GM19193 (cell line): Measurements from ENCODE around the gene KMT2A.

Experiments used
- POLR2A ChIP-seq: IDR thresholded peaks from 4 replicates; pipeline ENCODE4 v1.6.1; 2011; ENCODE audit not compliant: insufficient read depth, insufficient read length; ENCODE audit errors: extremely low read depth

KMT2A gene

DNA sequence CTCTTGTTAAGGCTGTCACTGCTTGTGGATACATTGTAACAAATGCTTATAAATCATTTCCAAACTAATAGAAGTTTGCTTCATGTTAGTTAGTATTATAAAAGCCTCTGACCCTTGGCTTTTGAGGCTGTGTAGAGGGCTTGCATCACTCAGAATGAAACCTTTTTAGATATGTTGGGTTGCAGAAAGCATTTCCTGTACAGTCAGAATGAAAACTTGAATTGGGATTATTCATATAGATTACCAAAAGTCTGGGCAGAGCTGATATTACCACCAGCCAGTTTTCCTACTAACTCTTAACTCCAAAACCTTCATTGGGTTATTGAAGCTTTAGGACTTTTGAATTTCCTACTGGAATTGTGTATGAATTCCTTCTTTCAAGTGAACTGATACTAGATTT, 12.0 kb downstream of the KMT2A start:
- no peak for TF ChIP-seq POLR2A

DNA sequence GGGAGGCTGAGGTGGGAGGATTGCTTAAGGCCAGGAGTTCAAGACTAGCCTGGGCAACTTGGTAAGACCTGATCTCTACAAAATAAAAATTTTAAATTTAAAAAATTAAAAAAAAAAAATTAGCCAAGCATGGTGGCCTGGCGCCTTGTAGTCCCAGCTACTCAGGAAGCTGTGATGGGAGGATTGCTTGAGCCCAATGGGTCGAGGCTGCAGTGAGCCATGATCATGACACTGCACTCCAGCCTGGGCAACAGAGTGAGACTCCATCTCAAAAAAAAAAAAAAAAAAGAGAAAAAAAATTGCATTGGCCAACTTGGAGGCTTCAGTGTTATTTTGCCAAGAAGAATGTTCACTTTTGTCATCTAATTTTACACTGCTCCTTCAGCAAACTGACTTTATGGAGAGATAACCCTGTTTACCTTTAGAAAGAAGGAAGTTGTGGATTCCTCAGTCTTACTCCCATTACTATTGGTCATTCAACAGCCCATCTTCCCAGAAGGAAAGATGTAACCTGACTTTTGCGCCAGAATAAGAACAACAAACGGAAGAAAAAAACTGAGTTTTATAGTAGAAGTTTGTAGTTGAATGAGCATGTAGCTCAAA, 13.1 kb downstream of the KMT2A start:
- TF ChIP-seq POLR2A, result no peak

GRCh38 chr11:118450451-118450850, 14.2 kb downstream of the KMT2A start:
- no peak for TF ChIP-seq POLR2A

GRCh38 chr11:118462178-118462577, 25.9 kb downstream of the KMT2A start:
- TF ChIP-seq POLR2A, result no peak

DNA sequence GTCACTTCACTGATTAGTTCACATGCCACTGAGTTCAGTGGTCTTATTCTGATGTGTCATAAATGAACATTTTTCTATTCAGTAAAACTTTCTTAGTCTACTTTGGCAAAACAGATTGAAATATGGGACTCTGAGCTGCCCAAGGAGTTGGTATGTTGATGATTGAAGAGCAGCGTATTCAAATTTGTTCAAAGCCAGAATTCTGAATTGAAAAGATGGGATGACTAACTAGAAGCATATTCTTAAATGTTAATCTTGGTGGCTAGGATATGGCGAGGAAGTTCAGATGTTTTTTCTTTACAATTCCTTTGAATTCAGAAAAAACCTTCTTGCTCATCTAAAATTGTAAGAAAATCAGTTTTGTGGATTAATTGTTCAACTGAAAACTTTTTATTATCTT, 34.7 kb downstream of the KMT2A start:
- no peak for TF ChIP-seq POLR2A

GRCh38 chr11:118473537-118473936, 37.2 kb downstream of the KMT2A start:
- no peak for TF ChIP-seq POLR2A

- TF ChIP-seq POLR2A, result no peak
Observed at GRCh38 chr11:118476676-118477075, 40.4 kb downstream of the KMT2A start.

GRCh38 chr11:118484405-118484804, 48.1 kb downstream of the KMT2A start:
- no peak for TF ChIP-seq POLR2A

DNA sequence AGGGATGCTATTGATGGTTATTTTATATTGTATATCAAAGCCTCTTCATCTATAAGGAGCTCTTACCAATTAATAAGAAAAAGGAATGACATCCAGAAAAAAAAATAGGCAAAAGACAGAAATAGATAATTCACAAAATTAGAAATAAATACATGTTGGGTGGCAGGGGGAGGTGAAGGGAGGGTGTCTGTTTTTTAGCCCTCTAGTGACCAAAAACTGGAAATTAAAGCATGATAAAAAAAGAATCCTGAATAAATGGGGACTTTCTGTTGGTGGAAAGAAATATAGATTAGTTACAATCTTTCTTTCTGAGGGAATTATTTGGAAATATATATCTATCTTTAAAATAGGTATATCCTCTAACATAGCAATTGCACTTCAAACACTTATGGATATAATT, 49.0 kb downstream of the KMT2A start:
- no peak for TF ChIP-seq POLR2A

GRCh38 chr11:118488480-118489109, 52.3 kb downstream of the KMT2A start:
- no peak for TF ChIP-seq POLR2A

DNA sequence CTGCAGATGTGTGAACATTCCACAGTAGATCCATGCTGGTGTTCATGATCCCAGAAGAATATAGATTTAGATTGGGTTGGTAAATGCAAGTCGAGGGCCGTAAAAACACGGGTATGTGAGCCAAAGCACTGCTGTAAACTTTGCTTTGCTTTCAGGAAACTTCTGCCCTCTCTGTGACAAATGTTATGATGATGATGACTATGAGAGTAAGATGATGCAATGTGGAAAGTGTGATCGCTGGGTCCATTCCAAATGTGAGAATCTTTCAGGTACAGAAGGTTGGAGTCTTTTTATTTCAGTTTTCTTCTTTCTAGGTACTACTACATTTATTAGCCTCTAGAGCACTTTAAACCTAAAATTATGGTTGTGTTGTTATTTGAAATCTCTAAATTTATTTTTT, 54.7 kb downstream of the KMT2A start:
- no peak for TF ChIP-seq POLR2A

DNA sequence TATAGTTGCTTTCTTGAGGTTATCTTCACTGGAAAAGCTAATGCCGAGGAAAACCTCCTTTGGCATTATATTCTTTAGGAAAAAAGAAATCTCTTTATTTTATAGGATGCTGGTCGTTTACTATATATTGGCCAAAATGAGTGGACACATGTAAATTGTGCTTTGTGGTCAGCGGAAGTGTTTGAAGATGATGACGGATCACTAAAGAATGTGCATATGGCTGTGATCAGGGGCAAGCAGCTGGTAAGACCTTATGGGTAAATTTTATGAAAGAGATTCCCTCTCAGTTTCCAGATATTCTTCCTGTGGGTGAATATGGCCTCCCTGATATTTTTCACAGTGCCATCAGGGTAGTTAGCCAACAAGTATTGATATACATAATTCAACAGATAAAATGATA, 61.5 kb downstream of the KMT2A start:
- no peak for TF ChIP-seq POLR2A

DNA sequence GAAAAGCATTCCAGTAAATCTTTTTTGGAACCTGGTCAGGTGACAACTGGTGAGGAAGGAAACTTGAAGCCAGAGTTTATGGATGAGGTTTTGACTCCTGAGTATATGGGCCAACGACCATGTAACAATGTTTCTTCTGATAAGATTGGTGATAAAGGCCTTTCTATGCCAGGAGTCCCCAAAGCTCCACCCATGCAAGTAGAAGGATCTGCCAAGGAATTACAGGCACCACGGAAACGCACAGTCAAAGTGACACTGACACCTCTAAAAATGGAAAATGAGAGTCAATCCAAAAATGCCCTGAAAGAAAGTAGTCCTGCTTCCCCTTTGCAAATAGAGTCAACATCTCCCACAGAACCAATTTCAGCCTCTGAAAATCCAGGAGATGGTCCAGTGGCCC, 66.9 kb downstream of the KMT2A start:
- TF ChIP-seq POLR2A, result no peak

DNA sequence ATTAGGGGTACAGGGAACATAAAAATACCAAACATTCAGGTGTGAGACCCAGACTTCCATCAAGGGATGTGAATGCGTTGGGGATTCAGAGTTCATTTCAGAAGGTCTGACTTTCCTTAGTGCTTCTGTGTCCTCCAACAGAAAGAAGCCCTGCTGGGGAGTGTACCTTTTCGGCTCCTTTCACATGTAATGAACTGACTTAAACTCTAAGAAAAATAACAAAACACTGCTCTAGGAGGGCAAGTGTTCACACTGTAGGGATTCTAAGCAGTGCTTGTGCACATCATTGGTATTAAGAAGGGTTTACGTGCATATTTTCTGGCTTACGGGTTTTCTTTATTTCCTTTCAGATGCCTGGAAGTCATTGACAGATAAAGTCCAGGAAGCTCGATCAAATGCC, 75.3 kb downstream of the KMT2A start:
- no peak for TF ChIP-seq POLR2A

DNA sequence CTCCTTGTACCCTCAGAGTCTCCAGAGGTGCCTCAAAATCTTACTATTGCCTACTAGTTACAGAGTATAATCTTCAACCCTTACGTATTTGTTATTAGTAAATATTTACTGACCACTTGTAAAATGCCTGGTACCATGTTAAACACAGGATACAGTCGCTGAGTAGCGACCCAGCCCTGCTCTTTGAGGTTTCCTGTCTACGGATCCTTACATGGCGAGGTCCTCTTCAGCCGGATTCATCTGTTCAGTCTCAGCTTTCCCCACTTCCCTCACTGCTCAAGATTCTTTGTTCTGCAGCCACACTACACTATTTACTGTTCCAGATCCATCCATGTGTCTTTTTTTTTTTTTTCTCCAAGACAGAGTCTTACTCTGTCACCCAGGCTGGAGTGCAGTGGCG, 77.8 kb downstream of the KMT2A start:
- no peak for TF ChIP-seq POLR2A

DNA sequence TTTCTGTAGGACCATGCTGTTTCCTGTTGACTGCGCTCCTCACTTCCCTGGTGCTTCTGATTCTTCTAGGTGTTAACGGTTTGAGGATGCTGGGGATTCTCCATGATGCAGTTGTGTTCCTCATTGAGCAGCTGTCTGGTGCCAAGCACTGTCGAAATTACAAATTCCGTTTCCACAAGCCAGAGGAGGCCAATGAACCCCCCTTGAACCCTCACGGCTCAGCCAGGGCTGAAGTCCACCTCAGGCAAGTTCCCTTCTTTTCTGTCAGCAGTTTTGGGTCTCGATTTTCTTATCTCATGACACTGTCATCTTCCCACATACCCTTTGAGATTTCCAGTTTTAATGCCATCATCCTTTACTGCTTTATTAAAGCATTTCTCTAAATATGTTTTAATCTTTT, 83.3 kb downstream of the KMT2A start:
- no peak for TF ChIP-seq POLR2A

DNA sequence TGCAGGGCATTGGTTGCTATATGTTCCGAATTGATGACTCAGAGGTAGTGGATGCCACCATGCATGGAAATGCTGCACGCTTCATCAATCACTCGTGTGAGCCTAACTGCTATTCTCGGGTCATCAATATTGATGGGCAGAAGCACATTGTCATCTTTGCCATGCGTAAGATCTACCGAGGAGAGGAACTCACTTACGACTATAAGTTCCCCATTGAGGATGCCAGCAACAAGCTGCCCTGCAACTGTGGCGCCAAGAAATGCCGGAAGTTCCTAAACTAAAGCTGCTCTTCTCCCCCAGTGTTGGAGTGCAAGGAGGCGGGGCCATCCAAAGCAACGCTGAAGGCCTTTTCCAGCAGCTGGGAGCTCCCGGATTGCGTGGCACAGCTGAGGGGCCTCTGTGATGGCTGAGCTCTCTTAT, 85.6 kb downstream of the KMT2A start:
- no peak for TF ChIP-seq POLR2A
